Measurements from ENCODE around the gene KLRF1. TPM values are rescaled to one million over a fixed set of nuclear protein-coding genes. Genes with fewer than 3 reads are reported as not detected.

The KLRF1 gene, protein sequence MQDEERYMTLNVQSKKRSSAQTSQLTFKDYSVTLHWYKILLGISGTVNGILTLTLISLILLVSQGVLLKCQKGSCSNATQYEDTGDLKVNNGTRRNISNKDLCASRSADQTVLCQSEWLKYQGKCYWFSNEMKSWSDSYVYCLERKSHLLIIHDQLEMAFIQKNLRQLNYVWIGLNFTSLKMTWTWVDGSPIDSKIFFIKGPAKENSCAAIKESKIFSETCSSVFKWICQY
- 0.51 TPM for total RNA-seq
- long read RNA-seq = 0 reads

DNA sequence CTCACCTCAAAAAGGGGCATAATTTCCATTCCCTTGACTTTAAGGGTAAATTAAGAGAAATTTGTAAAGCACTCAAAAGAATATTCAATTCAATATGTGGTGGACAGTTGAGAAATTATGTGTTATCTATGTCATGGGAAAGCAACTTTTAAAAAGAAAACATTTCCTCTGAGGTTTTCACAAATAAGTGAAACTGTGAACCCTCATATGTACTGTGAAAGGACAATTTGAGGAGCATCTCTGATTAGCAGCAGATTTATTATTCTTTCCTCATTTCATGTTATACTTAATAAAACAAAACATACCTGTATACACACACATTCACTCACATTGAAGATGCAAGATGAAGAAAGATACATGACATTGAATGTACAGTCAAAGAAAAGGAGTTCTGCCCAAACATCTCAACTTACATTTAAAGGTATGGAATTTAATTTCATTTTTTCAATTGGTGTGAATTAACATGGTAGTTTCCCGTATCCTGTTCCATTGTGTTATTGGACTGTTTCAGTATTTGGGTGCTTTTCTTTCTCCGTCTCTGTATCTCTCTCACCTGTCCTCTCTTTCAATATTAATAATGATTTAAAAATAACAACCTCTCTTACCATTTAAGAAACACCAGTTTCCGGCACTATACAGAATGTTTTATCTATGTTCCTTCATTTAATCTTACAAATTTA is at the start of gene KLRF1:
Gene KLRF1, plus strand, starts transcription at position 273 of the 680 bp plus-strand sequence. Its CDS starts 64 bp downstream, at position 337.
- DNase-seq (ENCODE audit: low spot score) = no peak

DNA sequence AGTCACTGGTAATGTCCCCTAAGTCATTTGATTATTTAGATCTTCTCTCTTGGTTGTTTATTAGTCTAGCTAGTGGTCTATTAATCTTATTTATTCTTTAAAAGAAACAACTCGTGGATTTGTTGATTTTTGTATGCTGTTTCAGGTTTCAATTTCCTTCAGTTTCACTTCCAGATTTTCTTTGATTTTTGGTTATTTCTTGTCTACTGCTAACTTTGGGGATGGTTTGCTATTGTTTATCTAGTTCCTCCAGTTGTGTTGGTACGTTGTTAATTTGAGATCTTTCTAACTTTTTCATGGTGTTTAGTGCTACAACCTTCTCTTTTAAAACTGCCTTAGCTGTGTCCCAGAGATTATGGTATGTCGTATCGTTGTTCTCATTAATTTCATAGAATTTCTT is 48.1 kb upstream of the KLRF1 start:
- DNase-seq (ENCODE audit: low spot score) = no peak

GRCh38 chr12:9781360-9781759 is 45.9 kb upstream of the KLRF1 start:
- no peak for DNase-seq (ENCODE audit: low spot score)

DNA sequence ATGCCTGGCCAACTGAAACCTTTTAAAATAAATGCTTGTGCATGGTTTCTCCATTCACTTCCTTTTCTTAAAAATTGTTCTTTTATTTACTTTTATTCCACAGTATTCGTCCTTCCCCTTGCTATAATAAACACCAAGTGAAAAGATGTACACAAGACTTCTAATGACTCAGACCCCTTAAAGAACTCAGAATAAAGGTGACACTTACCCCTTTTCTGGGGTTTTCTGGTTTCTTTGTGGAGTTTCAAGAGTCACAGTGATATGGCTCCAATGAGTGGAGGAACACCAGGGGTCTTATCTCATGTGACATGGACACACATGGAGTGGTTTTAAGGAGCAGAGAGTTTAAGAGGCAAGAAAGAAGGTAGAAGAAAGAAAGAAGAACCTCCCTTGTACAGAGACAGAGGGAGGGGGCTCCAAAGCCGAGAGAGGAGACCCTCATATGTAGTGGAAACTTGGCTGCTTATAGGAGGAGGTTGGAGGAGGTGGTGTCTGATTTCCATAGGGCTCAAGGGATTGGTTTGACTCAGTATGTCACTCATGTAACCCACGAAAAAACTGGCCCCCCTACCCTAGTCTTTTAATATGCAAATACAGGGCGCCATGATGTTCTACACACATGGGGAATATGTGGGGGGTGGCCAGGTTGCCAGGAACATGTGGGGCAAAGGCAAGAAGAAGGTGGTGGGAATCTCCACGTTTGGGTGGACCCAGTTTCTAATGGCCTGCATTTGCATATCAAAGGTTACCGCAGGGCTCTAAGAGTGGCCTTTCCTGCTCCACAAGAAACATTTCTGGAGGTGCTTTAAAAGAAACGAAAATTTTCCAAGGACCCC is 44.5 kb upstream of the KLRF1 start:
- no peak for DNase-seq (ENCODE audit: low spot score)

- no peak for DNase-seq (ENCODE audit: low spot score)
Observed at GRCh38 chr12:9784326-9784725, 43.0 kb upstream of the KLRF1 start.

DNA sequence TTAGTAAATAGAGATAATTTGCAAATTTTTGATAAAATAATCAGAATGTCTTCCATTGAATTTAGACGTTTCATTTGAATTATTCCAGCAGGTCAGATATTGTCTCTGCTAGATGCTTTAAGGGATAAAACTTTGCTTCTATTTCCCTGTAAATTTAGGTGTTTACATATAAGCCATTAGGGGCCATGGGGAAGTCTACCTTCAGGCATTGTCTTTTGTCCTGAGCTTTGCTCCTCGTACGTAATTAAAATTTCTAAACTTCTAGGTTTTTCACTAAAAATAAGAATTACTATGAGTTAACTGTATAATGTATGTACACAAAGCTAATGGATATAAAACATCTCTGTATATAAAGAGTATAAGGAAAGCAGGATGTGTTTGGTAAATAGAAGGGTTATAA is 42.5 kb upstream of the KLRF1 start:
- no peak for DNase-seq (ENCODE audit: low spot score)

DNA sequence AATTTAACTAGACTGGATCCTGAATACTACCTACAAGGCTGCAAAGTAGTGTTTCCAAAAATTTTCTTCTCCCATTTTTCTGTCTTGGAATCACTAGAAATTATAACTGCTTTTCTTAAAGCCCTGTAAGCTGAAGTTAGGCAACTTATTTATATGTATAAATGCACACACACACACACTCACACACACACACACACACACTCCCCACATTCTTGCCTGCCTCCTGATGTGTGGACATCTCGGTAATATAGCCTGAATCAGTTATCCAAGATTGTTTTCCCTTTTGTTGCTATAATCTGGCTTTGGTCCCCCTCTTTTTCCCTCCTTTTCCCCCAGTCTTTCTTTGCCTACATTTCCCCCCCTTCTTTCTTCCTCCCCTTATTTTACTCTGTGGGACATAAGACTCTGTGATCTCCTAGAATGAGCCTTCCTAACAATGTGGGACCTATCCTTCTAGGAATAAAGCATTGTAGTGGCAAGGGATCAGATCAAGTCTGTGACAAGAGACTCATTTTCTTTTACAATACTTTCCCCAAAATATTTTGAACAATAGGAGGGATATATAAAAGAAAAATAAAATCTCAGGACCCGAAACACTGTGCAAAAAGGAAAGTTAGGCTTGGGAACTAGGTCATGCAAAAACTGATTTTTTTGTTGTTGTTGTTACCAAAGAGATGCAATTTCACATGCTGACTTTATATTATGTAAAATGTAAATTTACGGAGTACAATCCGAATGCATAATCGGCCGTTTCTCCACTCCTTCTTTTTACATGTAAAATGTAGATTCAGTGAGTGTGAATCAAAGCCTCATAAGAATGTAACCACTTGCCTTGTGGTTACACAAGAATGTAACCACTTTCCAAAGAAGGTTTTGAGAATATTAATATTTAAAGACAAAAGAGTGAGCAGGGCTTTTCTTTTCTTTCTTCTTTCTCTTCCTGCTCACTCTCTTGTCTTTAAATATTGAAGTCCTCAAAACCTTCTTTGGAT is 40.3 kb upstream of the KLRF1 start:
- no peak for DNase-seq (ENCODE audit: low spot score)

GRCh38 chr12:9792185-9792900 is 34.9 kb upstream of the KLRF1 start:
- DNase-seq (ENCODE audit: low spot score) = no peak

DNA sequence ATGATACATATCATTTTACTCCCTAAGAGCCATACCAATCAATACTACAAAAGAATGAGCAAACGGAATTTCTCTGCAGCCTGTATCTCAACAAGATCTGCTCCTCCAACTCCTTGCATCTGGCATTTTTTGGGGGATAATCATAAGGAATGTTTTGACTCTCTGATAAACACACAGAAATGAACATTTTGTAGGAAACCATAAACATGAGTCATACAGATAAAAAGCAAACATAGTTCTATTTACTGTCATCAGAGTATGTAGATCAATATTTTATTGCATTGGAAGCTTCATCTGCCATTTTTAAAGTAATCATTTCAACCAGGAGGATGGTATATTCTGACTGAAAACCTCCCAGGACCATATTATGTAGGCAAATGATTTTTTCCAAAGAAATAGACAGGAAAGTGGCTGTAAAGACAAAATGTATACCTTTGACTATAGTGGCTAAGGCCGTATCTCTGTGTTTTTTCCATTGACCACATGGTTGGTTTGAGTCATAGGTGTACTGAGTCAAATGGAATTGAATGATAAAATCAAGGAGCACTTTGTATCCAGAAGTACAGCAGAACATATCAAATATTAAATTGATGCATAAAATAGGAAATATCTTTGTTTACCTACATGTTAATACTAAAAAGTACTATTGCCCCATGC is 34.2 kb upstream of the KLRF1 start:
- no peak for DNase-seq (ENCODE audit: low spot score)

DNA sequence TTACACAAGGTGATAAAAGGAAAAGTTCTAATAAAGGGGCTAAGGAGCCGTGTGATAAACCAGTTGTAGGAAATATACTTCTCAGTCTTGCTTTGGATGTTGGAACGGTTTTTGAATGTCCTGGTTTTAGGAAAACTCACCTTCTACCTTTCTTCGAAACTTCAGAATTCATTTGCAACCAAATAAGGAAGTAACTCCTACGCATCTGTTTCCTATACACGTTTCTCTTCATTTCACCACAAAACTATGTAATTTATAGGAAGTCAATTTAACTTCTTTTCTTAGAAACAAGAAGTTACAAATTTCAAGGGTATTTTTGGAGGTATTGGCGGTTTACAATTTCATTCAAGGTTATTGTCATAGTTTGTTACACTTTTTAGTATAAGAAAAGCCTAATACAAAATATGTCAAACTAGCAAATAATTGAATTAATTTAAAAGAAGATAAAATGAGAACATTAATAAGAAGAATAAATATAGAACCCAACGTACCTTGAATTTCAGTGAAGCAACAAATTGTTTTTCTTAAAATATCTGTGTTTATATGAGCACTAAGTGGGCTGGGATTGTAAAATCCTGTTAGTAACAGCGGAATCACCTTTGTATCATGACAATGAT is 33.4 kb upstream of the KLRF1 start:
- DNase-seq (ENCODE audit: low spot score) = no peak

GRCh38 chr12:9794484-9795093 is 32.7 kb upstream of the KLRF1 start:
- no peak for DNase-seq (ENCODE audit: low spot score)

- no peak for DNase-seq (ENCODE audit: low spot score)
Observed at GRCh38 chr12:9795945-9796344, 31.3 kb upstream of the KLRF1 start.

DNA sequence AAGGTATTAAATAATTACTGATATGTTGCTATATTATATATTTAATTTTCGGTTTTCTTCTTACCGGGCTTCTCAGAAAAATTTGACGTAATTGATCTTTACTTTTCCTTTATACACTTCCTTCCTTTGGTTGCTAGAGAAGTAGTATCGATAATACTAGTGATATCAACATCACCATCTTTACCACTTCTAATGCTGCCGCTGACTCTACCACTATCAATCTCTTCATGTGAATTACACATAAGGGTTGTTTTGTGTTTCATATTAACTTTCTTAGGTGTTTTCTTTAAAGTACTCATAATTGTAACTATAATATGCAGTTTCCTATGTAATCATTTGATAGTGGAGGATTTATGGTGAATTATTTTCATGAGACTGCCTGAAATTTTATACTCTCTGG is 30.9 kb upstream of the KLRF1 start:
- no peak for DNase-seq (ENCODE audit: low spot score)

- DNase-seq (ENCODE audit: low spot score) = no peak
Observed at GRCh38 chr12:9796971-9797370, 30.3 kb upstream of the KLRF1 start.

DNA sequence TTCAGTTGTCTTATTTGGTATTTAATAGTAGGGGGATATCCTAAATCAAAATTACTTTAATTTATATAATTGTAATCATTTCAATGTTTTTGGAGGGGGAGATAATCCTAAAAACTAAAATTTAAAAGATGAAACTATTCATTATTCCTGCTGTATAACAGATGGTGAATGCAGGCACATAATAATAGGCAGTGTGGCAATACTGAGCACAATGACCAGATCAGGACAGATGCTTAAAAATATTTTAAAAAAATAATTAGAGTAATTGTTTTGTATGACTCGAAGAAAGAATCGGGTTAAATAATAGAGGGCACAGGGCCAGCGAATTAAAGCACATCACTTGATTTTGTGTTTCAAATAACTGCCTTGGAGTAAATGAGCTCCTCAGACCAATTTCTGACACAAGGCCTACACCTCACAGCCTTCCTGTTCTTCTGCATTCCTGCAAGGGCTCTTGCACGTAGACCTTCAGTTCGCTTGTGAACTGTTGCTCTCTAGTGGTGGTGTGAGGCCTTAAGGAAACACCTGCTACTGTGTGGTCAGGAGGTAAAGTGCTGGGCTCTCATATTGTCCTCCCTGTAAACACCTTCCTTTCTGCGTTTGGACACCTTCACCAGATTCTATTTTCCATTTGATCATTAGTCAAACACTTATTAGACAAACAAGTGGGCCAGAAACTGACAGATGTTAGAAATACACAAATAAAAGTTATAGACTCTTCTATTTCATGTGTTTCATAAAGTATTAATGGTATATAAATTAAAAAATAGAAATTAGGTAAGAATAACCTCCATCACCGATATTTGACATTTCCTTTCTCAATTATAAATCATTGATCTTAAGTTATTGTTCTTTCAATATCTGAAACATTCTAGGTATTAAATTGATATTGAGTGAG is 29.3 kb upstream of the KLRF1 start:
- no peak for DNase-seq (ENCODE audit: low spot score)

DNA sequence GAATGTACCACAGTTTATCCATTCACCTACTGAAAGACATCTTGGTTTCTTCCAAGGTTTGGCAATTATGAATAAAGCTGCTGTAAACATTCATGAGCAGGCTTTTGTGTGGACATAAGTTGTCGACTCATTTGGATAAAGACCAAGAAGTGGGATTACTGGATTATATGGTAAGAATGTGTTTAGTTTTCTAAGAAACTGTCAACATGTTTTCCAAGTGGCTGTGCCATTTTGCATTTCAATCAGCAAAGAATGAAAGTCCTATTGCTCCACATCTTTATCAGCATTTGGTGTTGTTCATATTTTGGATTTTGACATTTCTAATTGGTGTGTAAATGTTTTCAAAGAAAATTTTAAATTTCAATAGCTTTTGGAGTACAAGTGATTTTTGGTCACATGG is 27.3 kb upstream of the KLRF1 start:
- no peak for DNase-seq (ENCODE audit: low spot score)

GRCh38 chr12:9805883-9806282 is 21.4 kb upstream of the KLRF1 start:
- no peak for DNase-seq (ENCODE audit: low spot score)

- no peak for DNase-seq (ENCODE audit: low spot score)
Observed at GRCh38 chr12:9806714-9807113, 20.6 kb upstream of the KLRF1 start.
